Kidney (tissue), 22 donors: Measurements from ENCODE around the gene CD200R1L. TPM values are rescaled to one million over a fixed set of nuclear protein-coding genes. Genes with fewer than 3 reads are reported as not detected.

Source experiments
- DNase-seq, 5 donors: peaks; one replicate each; pipeline ENCODE4 v3.0.0-alpha.2; 2013 to 2020
- FAIRE-seq: peaks from 2 replicates; lab custom pipeline; 2012; peaks lifted over from hg19 to GRCh38; lab: Jason Lieb, UNC
- H3K27ac ChIP-seq, 2 donors: one replicate each; pipeline ENCODE4 v1.7.0; 2013; ENCODE audit warnings: low read depth in 2 of 2, low read length in 2 of 2, inconsistent platforms in 1 of 2
- H3K27me3 ChIP-seq: one replicate; pipeline ENCODE4 v1.7.1; 2013; ENCODE audit warnings: low read length, inconsistent platforms; ENCODE audit not compliant: control insufficient read depth, insufficient read depth
- H3K36me3 ChIP-seq, 3 donors: one replicate each; pipeline versions ENCODE4 v1.7.0 to v1.7.1; 2013; ENCODE audit warnings: low read length in 3 of 3, control low read depth in 1 of 3, inconsistent platforms in 1 of 3; ENCODE audit not compliant: insufficient read depth in 3 of 3, control insufficient read depth in 2 of 3
- H3K4me1 ChIP-seq, 3 donors: one replicate each; pipeline versions ENCODE4 v1.7.0 to v1.7.1; 2013; ENCODE audit warnings: low read length in 3 of 3, inconsistent platforms in 1 of 3, low read depth in 1 of 3; ENCODE audit not compliant: control insufficient read depth in 2 of 3, insufficient read depth in 2 of 3
- H3K4me3 ChIP-seq, 3 donors: one replicate each; pipeline versions ENCODE4 v1.7.0 to v1.8.1; 2013; ENCODE audit warnings: low read length in 3 of 3, control low read depth in 1 of 3, inconsistent platforms in 1 of 3
- H3K9ac ChIP-seq, 3 donors: one replicate each; pipeline versions ENCODE4 v1.7.0 to v1.7.1; 2013; ENCODE audit warnings: low read length in 3 of 3, control low read depth in 1 of 3, inconsistent platforms in 1 of 3
- H3K9me3 ChIP-seq, 3 donors: one replicate each; pipeline versions ENCODE4 v1.7.0 to v1.7.1; 2013; ENCODE audit warnings: low read length in 3 of 3, control low read depth in 1 of 3, inconsistent platforms in 1 of 3; ENCODE audit not compliant: control insufficient read depth in 2 of 3, insufficient read depth in 1 of 3
- CTCF ChIP-seq: IDR thresholded peaks from 3 replicates; pipeline ENCODE4 v1.5.1; 2012; ENCODE audit warnings: mild to moderate bottlenecking, moderate library complexity, borderline replicate concordance; ENCODE audit not compliant: insufficient read depth; ENCODE audit errors: extremely low read depth
- intact Hi-C: fragments of 100-400 bp; cut with DNase I; formaldehyde crosslinking; loops from one replicate; pipeline ENCODE4 v1.11.1; 2022
- long read RNA-seq, 10 donors: library from polyadenylated mRNA in 1 of 10; unstranded in 1 of 10; transcript quantifications; one replicate each; pipeline ENCODE4 v2.0.0 and lab custom pipeline, GENCODE V29; 2021 to 2026
- polyA plus RNA-seq: library from polyadenylated mRNA; stranded (reverse); fragments of 350-450 nt; fragmentation: Illumina TruSeq; extraction: RNeasy Lipid Tissue Mini Kit (QIAGEN cat#74804); gene quantifications from one replicate; pipeline ENCODE4 v1.2.3, GENCODE V29; 2014; ENCODE audit warnings: low read depth, low replicate concordance; ENCODE audit not compliant: insufficient read depth
- total RNA-seq: library from RNA; stranded (reverse); fragmentation: NEBNext Ultra II Directional; extraction: Animal tissue kit (Norgen Biotek cat#: 25700); gene quantifications from one replicate; pipeline ENCODE4 v1.2.1, GENCODE V29; 2021
- donor health status: control.
- donor health status: control.
- donor health status: control.
- donor health status: control.
- donor health status: control.
- donor health status: DM: yes; HTN: yes; CAD: no.
- donor health status: Normal renal cell carcinoma (clear cell type).

The CD200R1L gene
- total RNA-seq (not detected), polyA plus RNA-seq (not detected)
- long read RNA-seq, donor 1 = 0 reads
- long read RNA-seq, donor 2 = 0 reads
- long read RNA-seq, donor 3 = 0 reads
- long read RNA-seq, donor 4 = 0 reads
- long read RNA-seq, donor 5 = 0 reads
- long read RNA-seq, donor 6 = 0 reads
- long read RNA-seq, donor 7 = 0 reads
- long read RNA-seq, donor 8 = 0 reads
- long read RNA-seq, donor 9 = 0 reads
- long read RNA-seq, donor 10 = 0 reads

GRCh38 chr3:112846764-112847163, at the start of gene CD200R1L:
CD200R1L (minus strand) TSS chr3:112846864; CDS start chr3:112829367, 17,497 bp downstream.
- Histone ChIP-seq H3K9ac (no peak within 1 kb of the TSS), H3K36me3 (no peaks in the 10 kb centered on the region), H3K4me1 (no peaks in the 10 kb centered on the region), H3K9me3 (peaks cover 0 to 10% (median 2%) of the 10 kb centered on the region in 3 donors), H3K27me3 (no peaks in the 10 kb centered on the region), H3K4me3 (no peak within 1 kb of the TSS), H3K27ac (no peak within 1 kb of the TSS)
- TF ChIP-seq CTCF = no peak
- FAIRE-seq (no peak), DNase-seq (no peak)
- intact Hi-C loops = no loop called here

- FAIRE-seq (no peak), DNase-seq (no peak)
- no peak for TF ChIP-seq CTCF
- Histone ChIP-seq H3K27me3 (no peaks in the 10 kb centered on the region), H3K4me3 (no peak overlapping the region), H3K4me1 (no peaks in the 10 kb centered on the region), H3K36me3 (no peaks in the 10 kb centered on the region), H3K27ac (no peak overlapping the region), H3K9ac (no peak overlapping the region), H3K9me3 (no peaks in the 10 kb centered on the region)
- intact Hi-C loops = no loop called here
Observed at GRCh38 chr3:112894258-112894657, 47.6 kb upstream of the CD200R1L start.

GRCh38 chr3:112889357-112889756, 42.7 kb upstream of the CD200R1L start:
- Histone ChIP-seq H3K36me3 (no peaks in the 10 kb centered on the region), H3K27ac (no peak overlapping the region), H3K27me3 (no peaks in the 10 kb centered on the region), H3K4me1 (no peaks in the 10 kb centered on the region), H3K9ac (no peak overlapping the region), H3K9me3 (no peaks in the 10 kb centered on the region), H3K4me3 (no peak overlapping the region)
- DNase-seq (no peak), FAIRE-seq (no peak)
- no peak for TF ChIP-seq CTCF
- intact Hi-C loops = no loop called here
